PFSK-1 (cell line): Measurements from ENCODE around the gene CCR7.

ENCODE experiments used
- FOXP2 ChIP-seq: optimal IDR thresholded peaks from 2 replicates; pipeline ENCODE3; 2011; ENCODE audit warnings: borderline replicate concordance, control low read depth, inconsistent platforms; ENCODE audit not compliant: insufficient read depth; ENCODE audit errors: extremely low read length, extremely low read depth
- POLR2AphosphoS5 ChIP-seq: IDR thresholded peaks from 2 replicates; pipeline ENCODE4 v1.6.1; 2012; ENCODE audit warnings: low read depth, mild to moderate bottlenecking, control low read depth, low read length, moderate library complexity
- SIN3A ChIP-seq: IDR thresholded peaks from 2 replicates; pipeline ENCODE4 v1.6.1; 2012; ENCODE audit warnings: mild to moderate bottlenecking, low read length, moderate library complexity, borderline replicate concordance; ENCODE audit not compliant: insufficient read depth
- TAF1 ChIP-seq: IDR thresholded peaks from 2 replicates; pipeline ENCODE4 v1.6.1; 2012; ENCODE audit warnings: low read length, control low read depth, borderline replicate concordance; ENCODE audit not compliant: insufficient read depth
- TF ChIP-seq, protein P1 (sequence below), 2 experiments: IDR thresholded peaks; 2 replicates each; pipeline versions ENCODE4 v1.6.1 to v1.8.0; 2011 to 2012; ENCODE audit warnings: low read depth in 2 of 2, low read length in 2 of 2, control low read depth in 1 of 2, inconsistent platforms in 1 of 2, mild to moderate bottlenecking in 1 of 2, moderate library complexity in 1 of 2; ENCODE audit not compliant: insufficient read depth in 1 of 2

DNA sequence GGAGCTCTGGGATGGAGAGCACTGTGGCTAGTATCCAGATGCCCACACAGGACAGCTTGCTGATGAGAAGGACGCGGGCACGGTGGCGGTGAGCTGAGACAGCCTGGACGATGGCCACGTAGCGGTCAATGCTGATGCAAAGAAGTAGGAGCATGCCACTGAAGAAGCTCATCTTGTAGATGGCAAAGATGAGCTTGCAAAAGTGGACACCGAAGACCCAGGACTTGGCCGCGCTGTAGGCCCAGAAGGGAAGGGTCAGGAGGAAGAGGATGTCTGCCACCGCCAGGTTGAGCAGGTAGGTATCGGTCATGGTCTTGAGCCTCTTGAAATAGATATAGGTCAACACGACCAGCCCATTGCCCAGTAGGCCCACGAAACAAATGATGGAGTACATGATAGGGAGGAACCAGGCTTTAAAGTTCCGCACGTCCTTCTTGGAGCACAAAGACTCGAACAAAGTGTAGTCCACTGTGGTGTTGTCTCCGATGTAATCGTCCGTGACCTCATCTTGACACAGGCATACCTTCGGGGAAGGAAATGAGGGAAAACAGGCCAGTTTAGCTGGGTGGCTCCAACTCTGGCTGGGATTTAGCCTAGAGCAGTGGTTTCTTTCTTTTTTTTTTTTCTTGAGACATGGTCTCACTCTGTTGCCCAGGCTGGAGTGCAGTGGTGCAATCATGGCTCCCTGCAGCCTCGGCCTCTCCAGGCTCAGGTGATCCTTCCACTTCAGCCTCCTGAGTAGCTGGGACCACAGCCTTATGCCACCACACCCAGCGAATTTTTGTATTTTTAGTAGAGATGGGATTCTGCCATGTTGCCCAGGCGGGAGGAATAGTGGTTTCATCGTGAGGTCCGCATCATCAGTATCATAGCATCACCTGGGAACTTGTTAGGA is 9.7 kb downstream of the CCR7 start:
- TF ChIP-seq POLR2AphosphoS5: no peak
- TF ChIP-seq TAF1: no peak
- TF ChIP-seq, protein P1, sequence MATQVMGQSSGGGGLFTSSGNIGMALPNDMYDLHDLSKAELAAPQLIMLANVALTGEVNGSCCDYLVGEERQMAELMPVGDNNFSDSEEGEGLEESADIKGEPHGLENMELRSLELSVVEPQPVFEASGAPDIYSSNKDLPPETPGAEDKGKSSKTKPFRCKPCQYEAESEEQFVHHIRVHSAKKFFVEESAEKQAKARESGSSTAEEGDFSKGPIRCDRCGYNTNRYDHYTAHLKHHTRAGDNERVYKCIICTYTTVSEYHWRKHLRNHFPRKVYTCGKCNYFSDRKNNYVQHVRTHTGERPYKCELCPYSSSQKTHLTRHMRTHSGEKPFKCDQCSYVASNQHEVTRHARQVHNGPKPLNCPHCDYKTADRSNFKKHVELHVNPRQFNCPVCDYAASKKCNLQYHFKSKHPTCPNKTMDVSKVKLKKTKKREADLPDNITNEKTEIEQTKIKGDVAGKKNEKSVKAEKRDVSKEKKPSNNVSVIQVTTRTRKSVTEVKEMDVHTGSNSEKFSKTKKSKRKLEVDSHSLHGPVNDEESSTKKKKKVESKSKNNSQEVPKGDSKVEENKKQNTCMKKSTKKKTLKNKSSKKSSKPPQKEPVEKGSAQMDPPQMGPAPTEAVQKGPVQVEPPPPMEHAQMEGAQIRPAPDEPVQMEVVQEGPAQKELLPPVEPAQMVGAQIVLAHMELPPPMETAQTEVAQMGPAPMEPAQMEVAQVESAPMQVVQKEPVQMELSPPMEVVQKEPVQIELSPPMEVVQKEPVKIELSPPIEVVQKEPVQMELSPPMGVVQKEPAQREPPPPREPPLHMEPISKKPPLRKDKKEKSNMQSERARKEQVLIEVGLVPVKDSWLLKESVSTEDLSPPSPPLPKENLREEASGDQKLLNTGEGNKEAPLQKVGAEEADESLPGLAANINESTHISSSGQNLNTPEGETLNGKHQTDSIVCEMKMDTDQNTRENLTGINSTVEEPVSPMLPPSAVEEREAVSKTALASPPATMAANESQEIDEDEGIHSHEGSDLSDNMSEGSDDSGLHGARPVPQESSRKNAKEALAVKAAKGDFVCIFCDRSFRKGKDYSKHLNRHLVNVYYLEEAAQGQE (IDR thresholded peaks at IDR 0.05; ENCODE audit: insufficient read depth in 1 of 2, low read depth in 2 of 2, low read length in 2 of 2): no peak
- no peak for TF ChIP-seq SIN3A
- no peak for TF ChIP-seq FOXP2
